H1 (cell line): ENCODE measurements around the gene SCP2. TPM values are rescaled to one million over a fixed set of nuclear protein-coding genes. Genes with fewer than 3 reads are reported as not detected.

Experiments
- CTCF ChIA-PET: fragments of 300-600 bp; sonication (Branson Sonifier 250); formaldehyde crosslinking; loops from one replicate; lab custom pipeline; 2021; ENCODE audit not compliant: partially characterized antibody; lab: Charles Lee
- POLR2A ChIA-PET: fragments of 300-600 bp; sonication (Branson Sonifier 250); formaldehyde crosslinking; loops from one replicate; lab custom pipeline; 2021; ENCODE audit warnings: inconsistent platforms; ENCODE audit not compliant: partially characterized antibody; lab: Charles Lee
- DNase-seq, 2 experiments: peaks; one replicate each; pipeline versions ENCODE4 v3.0.0 to v3.0.0-alpha.2; 2010 to 2022; ENCODE audit warnings: low spot score in 2 of 2, low read depth in 1 of 2, mixed read lengths in 1 of 2
- FAIRE-seq: peaks from 2 replicates; lab custom pipeline; 2011; peaks lifted over from hg19 to GRCh38; lab: Jason Lieb, UNC
- H2AFZ ChIP-seq: 2 replicates; pipeline ENCODE4 v1.8.1; 2012; ENCODE audit warnings: low read length, inconsistent platforms
- H2AK5ac ChIP-seq: 2 replicates; pipeline ENCODE4 v1.6.1; 2013; ENCODE audit warnings: low read depth, low read length
- H2BK120ac ChIP-seq: replicated peaks from 2 replicates; pipeline ENCODE3; 2013; ENCODE audit warnings: low read depth, low read length, inconsistent platforms
- H2BK12ac ChIP-seq: 2 replicates; pipeline ENCODE4 v1.6.1; 2013; ENCODE audit warnings: low read depth, low read length
- H2BK15ac ChIP-seq: 2 replicates; pipeline ENCODE4 v1.6.1; 2013; ENCODE audit warnings: low read length
- H2BK20ac ChIP-seq: 2 replicates; pipeline ENCODE4 v1.6.1; 2013; ENCODE audit warnings: low read length
- H2BK5ac ChIP-seq: 2 replicates; pipeline ENCODE4 v1.6.1; 2013; ENCODE audit warnings: low read depth, low read length
- H3K14ac ChIP-seq: 2 replicates; pipeline ENCODE4 v1.6.1; 2013; ENCODE audit warnings: inconsistent platforms; ENCODE audit not compliant: insufficient read length
- H3K18ac ChIP-seq: 2 replicates; pipeline ENCODE4 v1.6.1; 2013; ENCODE audit warnings: low read length; ENCODE audit errors: extremely low read depth
- H3K23ac ChIP-seq: 2 replicates; pipeline ENCODE4 v1.6.1; 2013; ENCODE audit warnings: inconsistent platforms; ENCODE audit not compliant: insufficient read length
- H3K23me2 ChIP-seq: 2 replicates; pipeline ENCODE4 v1.6.1; 2013; ENCODE audit warnings: low read depth, low read length
- H3K27ac ChIP-seq: 2 replicates; pipeline ENCODE4 v1.6.1; 2011; ENCODE audit warnings: low read depth, low read length, inconsistent platforms
- H3K27me3 ChIP-seq, 4 experiments: replicated peaks in 1 of 4; 1 replicate in 1 of 4; 2 replicates in 3 of 4; pipeline versions ENCODE4 v1.6.1 to v1.8.1; 2011 to 2013; ENCODE audit warnings: low read length in 3 of 4, mild to moderate bottlenecking in 3 of 4, inconsistent platforms in 2 of 4, mixed read lengths in 2 of 4, moderate library complexity in 1 of 4; ENCODE audit not compliant: control insufficient read depth in 3 of 4, insufficient read depth in 3 of 4; ENCODE audit errors: extremely low read depth in 1 of 4
- H3K36me3 ChIP-seq, 4 experiments: 2 replicates each; pipeline versions ENCODE4 v1.6.1 to v1.8.1; 2011 to 2013; ENCODE audit warnings: mild to moderate bottlenecking in 4 of 4, low read length in 3 of 4, moderate library complexity in 2 of 4, control low read depth in 1 of 4, inconsistent platforms in 1 of 4; ENCODE audit not compliant: insufficient read depth in 4 of 4, control insufficient read depth in 2 of 4
- H3K4ac ChIP-seq: replicated peaks from 2 replicates; pipeline ENCODE3; 2013; ENCODE audit warnings: low read length, low read depth, mixed read lengths, inconsistent platforms; ENCODE audit not compliant: insufficient read length
- H3K4me1 ChIP-seq, 4 experiments: replicated peaks in 1 of 4; 1 replicate in 1 of 4; 2 replicates in 3 of 4; pipeline versions ENCODE4 v1.6.1 to v1.8.1; 2011 to 2013; ENCODE audit warnings: low read length in 3 of 4, inconsistent platforms in 2 of 4, mixed read lengths in 1 of 4; ENCODE audit not compliant: insufficient read depth in 4 of 4, control insufficient read depth in 3 of 4
- H3K4me2 ChIP-seq, 2 experiments: 2 replicates each; pipeline versions ENCODE4 v1.6.1 to v1.8.1; 2011 to 2013; ENCODE audit warnings: low read depth in 2 of 2, low read length in 2 of 2, control low read depth in 1 of 2, inconsistent platforms in 1 of 2, mild to moderate bottlenecking in 1 of 2; ENCODE audit not compliant: insufficient read depth in 1 of 2
- H3K4me3 ChIP-seq, 4 experiments: fragments of 200-600, 300-600 bp in 1 of 4; sonication (generic), shearing (Covaris generic), sonication (Bioruptor Twin) in 1 of 4; 2 replicates each; pipeline versions ENCODE4 v1.5.1 to v1.8.1; 2011 to 2016; ENCODE audit warnings: low read length in 4 of 4, low read depth in 3 of 4, control low read depth in 2 of 4, inconsistent platforms in 2 of 4, mild to moderate bottlenecking in 2 of 4, mixed read lengths in 1 of 4, moderate library complexity in 1 of 4; ENCODE audit not compliant: insufficient read depth in 2 of 4; ENCODE audit errors: extremely low read depth in 1 of 4
- H3K56ac ChIP-seq: replicated peaks from 2 replicates; pipeline ENCODE3; 2013; ENCODE audit warnings: low read depth, mild to moderate bottlenecking, mixed read lengths, low read length, inconsistent platforms; ENCODE audit not compliant: insufficient read length
- H3K79me1 ChIP-seq: 2 replicates; pipeline ENCODE4 v1.6.1; 2013; ENCODE audit warnings: low read depth, low read length, control low read depth
- H3K79me2 ChIP-seq, 2 experiments: 2 replicates each; pipeline versions ENCODE4 v1.6.1 to v1.8.1; 2012 to 2013; ENCODE audit warnings: low read length in 2 of 2, mild to moderate bottlenecking in 2 of 2, inconsistent platforms in 1 of 2; ENCODE audit not compliant: insufficient read depth in 2 of 2, control insufficient read depth in 1 of 2
- H3K9ac ChIP-seq, 4 experiments: replicated peaks in 1 of 4; 1 replicate in 1 of 4; 2 replicates in 3 of 4; pipeline versions ENCODE4 v1.6.1 to v1.8.1; 2011 to 2013; ENCODE audit warnings: low read depth in 3 of 4, low read length in 3 of 4, control low read depth in 2 of 4, mild to moderate bottlenecking in 2 of 4, moderate library complexity in 2 of 4, inconsistent platforms in 1 of 4; ENCODE audit errors: extremely low read depth in 1 of 4
- H3K9me3 ChIP-seq, 2 experiments: 2 replicates each; pipeline versions ENCODE4 v1.6.1 to v1.8.1; 2012 to 2013; ENCODE audit warnings: mild to moderate bottlenecking in 2 of 2, moderate library complexity in 2 of 2, control low read depth in 1 of 2, inconsistent platforms in 1 of 2, low read depth in 1 of 2, low read length in 1 of 2, mixed read lengths in 1 of 2; ENCODE audit not compliant: insufficient read depth in 2 of 2
- H4K20me1 ChIP-seq, 2 experiments: replicated peaks in 1 of 2; 2 replicates each; pipeline versions ENCODE3 to v1.8.1; 2011 to 2013; ENCODE audit warnings: inconsistent platforms in 2 of 2, low read length in 2 of 2, mild to moderate bottlenecking in 1 of 2; ENCODE audit not compliant: insufficient read depth in 2 of 2, control insufficient read depth in 1 of 2
- H4K5ac ChIP-seq: 2 replicates; pipeline ENCODE4 v1.6.1; 2013; ENCODE audit warnings: low read length, low read depth, mixed read lengths, inconsistent platforms; ENCODE audit not compliant: insufficient read length
- H4K8ac ChIP-seq: 2 replicates; pipeline ENCODE4 v1.8.0; 2013; ENCODE audit warnings: mild to moderate bottlenecking, moderate library complexity, low read length, inconsistent platforms; ENCODE audit not compliant: insufficient read depth; ENCODE audit errors: extremely low read depth
- H4K91ac ChIP-seq: replicated peaks from 2 replicates; pipeline ENCODE3; 2013; ENCODE audit warnings: low read length, mixed read lengths, inconsistent platforms; ENCODE audit not compliant: insufficient read length
- RAD21 ChIP-seq, 2 experiments: IDR thresholded peaks in 1 of 2; conservative IDR thresholded peaks in 1 of 2; 2 replicates each; pipeline ENCODE4 v1.6.1; 2011; ENCODE audit warnings: low read depth in 2 of 2, low read length in 2 of 2, improper control_type of control experiment in 1 of 2, inconsistent platforms in 1 of 2, mild to moderate bottlenecking in 1 of 2, moderate library complexity in 1 of 2
- RNF2 ChIP-seq: fragments of 200-900, 300-1000 bp; sonication (generic); IDR thresholded peaks from 2 replicates; pipeline ENCODE4 v1.7.1; 2016; ENCODE audit warnings: borderline replicate concordance, low read depth, mild to moderate bottlenecking, antibody characterized with exemption, low read length; ENCODE audit not compliant: poor library complexity, severe bottlenecking; ENCODE audit errors: missing control alignments
- ZNF274 ChIP-seq: IDR thresholded peaks from 2 replicates; pipeline ENCODE4 v1.7.0; 2012; ENCODE audit warnings: low read length, borderline replicate concordance; ENCODE audit errors: extremely low read depth
- WGBS, 2 experiments: shearing (Covaris generic) in 1 of 2; methylation state at CpG; one replicate each; pipeline versions ENCODE4 v1.1.6 to v1.1.7; 2013 to 2015; ENCODE audit warnings: low lambda C conversion rate in 2 of 2, mixed read lengths in 2 of 2, inconsistent platforms in 1 of 2, low coverage in 1 of 2, missing lambda C conversion rate in 1 of 2; ENCODE audit not compliant: insufficient replicate concordance in 2 of 2, insufficient coverage in 1 of 2, insufficient read length in 1 of 2; ENCODE audit errors: extremely low coverage in 1 of 2, missing lambda C conversion rate in 1 of 2; 5-methylcytosine and 5-hydroxymethylcytosine counted together
- polyA plus RNA-seq, 7 experiments: library from polyadenylated mRNA; depleted of rRNA in 3 of 7; stranded (reverse) in 5 of 7; unstranded in 2 of 7; fragments of >200 nt in 5 of 7; fragments of 200-250 nt in 2 of 7; gene quantifications; 1 replicate in 5 of 7; 2 replicates in 1 of 7; 4 replicates in 1 of 7; pipeline versions ENCODE4 v1.2.1 to v1.2.3, GENCODE V29; 2011 to 2013; ENCODE audit warnings: missing spikeins in 2 of 7, mixed read lengths in 2 of 7
- total RNA-seq: library from RNA; stranded (reverse); fragmentation: NEBNext Ultra II Directional; extraction: Animal tissue kit (Norgen Biotek cat#: 25700); gene quantifications from 2 replicates; pipeline ENCODE4 v1.2.1, GENCODE V29; 2021
- TF ChIP-seq, protein P1 (sequence below), 3 experiments: IDR thresholded peaks; 1 replicate in 2 of 3; 2 replicates in 1 of 3; pipeline versions ENCODE4 v1.5.1 to v1.6.1; 2011; ENCODE audit warnings: low read length in 3 of 3, mild to moderate bottlenecking in 3 of 3, inconsistent platforms in 2 of 3, low read depth in 1 of 3, moderate library complexity in 1 of 3; ENCODE audit not compliant: insufficient read depth in 1 of 3; ENCODE audit errors: control extremely low read depth in 1 of 3

SCP2 gene
- total and polyA plus RNA-seq, 2 of the 8 experiments (the other 6 are each of a cell fraction or from before 2014, with no cell fraction given): 20.9 to 54.3 TPM

DNA sequence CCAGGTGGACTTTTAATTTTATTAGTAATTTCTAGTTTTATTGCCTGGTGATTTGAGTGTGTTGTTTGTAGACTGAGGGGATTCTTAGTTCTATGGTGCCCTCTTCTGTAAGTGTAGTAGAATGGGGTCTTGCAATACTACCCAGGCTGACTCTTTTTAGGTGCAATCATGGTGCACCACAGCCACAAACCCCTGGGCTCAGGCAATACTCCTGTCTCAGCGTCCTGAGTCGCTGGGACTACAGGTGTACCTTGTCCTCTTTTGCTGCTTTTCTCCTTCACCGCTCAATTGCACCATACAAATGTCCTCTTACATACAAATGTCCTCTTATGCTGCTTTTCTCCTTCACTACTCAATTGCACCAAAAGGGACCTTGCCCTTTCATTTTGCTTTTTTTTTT lies 43.1 kb downstream of the SCP2 start:
- no peak overlapping the region for H2AK5ac ChIP-seq
- H3K4me2 ChIP-seq: no peak overlapping the region
- DNase-seq (no peak), FAIRE-seq (no peak)
- no peak overlapping the region for H3K23ac ChIP-seq
- no peaks in the 10 kb centered on the region for H3K79me2 ChIP-seq
- H4K91ac ChIP-seq: peak overlapping the region; percentile 59
- CTCF ChIA-PET: no interaction called here
- POLR2A ChIA-PET: no interaction called here
- no peak overlapping the region for H3K9ac ChIP-seq
- no peak overlapping the region for H3K27ac ChIP-seq
- TF ChIP-seq, protein P1, sequence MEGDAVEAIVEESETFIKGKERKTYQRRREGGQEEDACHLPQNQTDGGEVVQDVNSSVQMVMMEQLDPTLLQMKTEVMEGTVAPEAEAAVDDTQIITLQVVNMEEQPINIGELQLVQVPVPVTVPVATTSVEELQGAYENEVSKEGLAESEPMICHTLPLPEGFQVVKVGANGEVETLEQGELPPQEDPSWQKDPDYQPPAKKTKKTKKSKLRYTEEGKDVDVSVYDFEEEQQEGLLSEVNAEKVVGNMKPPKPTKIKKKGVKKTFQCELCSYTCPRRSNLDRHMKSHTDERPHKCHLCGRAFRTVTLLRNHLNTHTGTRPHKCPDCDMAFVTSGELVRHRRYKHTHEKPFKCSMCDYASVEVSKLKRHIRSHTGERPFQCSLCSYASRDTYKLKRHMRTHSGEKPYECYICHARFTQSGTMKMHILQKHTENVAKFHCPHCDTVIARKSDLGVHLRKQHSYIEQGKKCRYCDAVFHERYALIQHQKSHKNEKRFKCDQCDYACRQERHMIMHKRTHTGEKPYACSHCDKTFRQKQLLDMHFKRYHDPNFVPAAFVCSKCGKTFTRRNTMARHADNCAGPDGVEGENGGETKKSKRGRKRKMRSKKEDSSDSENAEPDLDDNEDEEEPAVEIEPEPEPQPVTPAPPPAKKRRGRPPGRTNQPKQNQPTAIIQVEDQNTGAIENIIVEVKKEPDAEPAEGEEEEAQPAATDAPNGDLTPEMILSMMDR (IDR thresholded peaks at IDR 0.05; ENCODE audit: control extremely low read depth in 1 of 3, insufficient read depth in 1 of 3, low read depth in 1 of 3, low read length in 3 of 3): peak in 2 of 3 experiments; percentile 35 to 50; a peak in 3 of 4 replicates
- TF ChIP-seq RAD21 (IDR thresholded peaks at IDR 0.05 in 1 of 2, conservative IDR thresholded peaks at IDR 0.05 in 1 of 2; ENCODE audit: low read depth in 2 of 2, low read length in 2 of 2): peak; percentile 78 to 81
- TF ChIP-seq RNF2: no peak
- TF ChIP-seq ZNF274: no peak
- no peak overlapping the region for H3K4me3 ChIP-seq
- no peak overlapping the region for H2BK15ac ChIP-seq
- H3K27me3 ChIP-seq: no peaks in the 10 kb centered on the region
- H3K56ac ChIP-seq: no peak overlapping the region
- 50% methylated on average over 3 of the region's 3 CpGs; no CpG with 5 or more reads in 1 of the 2 experiments for WGBS, 2 experiments
- no peak overlapping the region for H2BK5ac ChIP-seq
- H4K20me1 ChIP-seq: no peaks in the 10 kb centered on the region
- H3K36me3 ChIP-seq: no peaks in the 10 kb centered on the region
- H2AFZ ChIP-seq: peak overlapping the region; percentile 89; the same call in 1 of the 2 replicates
- no peaks in the 10 kb centered on the region for H3K79me1 ChIP-seq
- peak overlapping the region; percentile 84; the same call in 1 of the 2 replicates for H2BK12ac ChIP-seq
- no peak overlapping the region for H3K4ac ChIP-seq
- H4K8ac ChIP-seq: no peak overlapping the region
- no peaks in the 10 kb centered on the region for H3K4me1 ChIP-seq
- H3K23me2 ChIP-seq: no peaks in the 10 kb centered on the region
- no peak overlapping the region for H3K14ac ChIP-seq
- H2BK20ac ChIP-seq: no peak overlapping the region
- no peak overlapping the region for H2BK120ac ChIP-seq
- no peak overlapping the region for H3K18ac ChIP-seq
- H4K5ac ChIP-seq: no peak overlapping the region
- H3K9me3 ChIP-seq: no peaks in the 10 kb centered on the region
